Stimulated activated naive CD8-positive, alpha-beta T cell treated with anti-CD3 and anti-CD28 coated beads, Interleukin-15, Interleukin-2, amounts not matched to agents 100 U/mL and 50 U/mL, for 24 hours (primary cell): Measurements from ENCODE around the gene PNKP.
"Not testable (repeated sequence)": the region's sequence is repeated elsewhere in the genome, so short reads cannot be mapped to it uniquely, and the experiment has no call there.

ENCODE experiments used
- ATAC-seq: fragments of 150-1000 bp; cut with Tn5 transposase; one replicate; pipeline ENCODE4 v1.10.0; 2021
- DNase-seq: peaks from one replicate; pipeline ENCODE4 v3.0.0; 2021

Gene PNKP

GRCh38 chr19:49845414-49845813, 22.0 kb downstream of the PNKP start:
- DNase-seq, result no peak
- no peak for ATAC-seq

GRCh38 chr19:49844138-49845095, 23.0 kb downstream of the PNKP start:
- no peak for DNase-seq
- no peak for ATAC-seq

DNA sequence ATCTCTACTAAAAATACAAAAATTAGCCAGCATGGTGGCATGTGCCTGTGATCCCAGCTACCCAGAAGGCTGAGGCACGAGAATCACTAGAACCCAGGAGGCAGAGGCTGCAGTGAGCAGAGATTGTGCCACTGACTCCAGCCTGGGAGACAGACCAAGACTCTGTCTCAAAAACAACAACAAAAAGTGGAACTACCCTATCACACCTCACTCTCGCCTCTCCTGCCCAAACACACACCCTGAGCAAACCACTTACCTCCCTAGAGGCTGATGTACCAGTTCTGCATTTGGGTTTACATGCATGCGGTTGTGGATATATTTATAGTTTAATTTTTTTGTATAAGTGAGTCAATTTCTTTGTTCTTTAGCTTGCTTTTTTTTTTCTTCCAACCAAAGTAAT, 24.1 kb downstream of the PNKP start:
- ATAC-seq (no peak), DNase-seq (no peak)

DNA sequence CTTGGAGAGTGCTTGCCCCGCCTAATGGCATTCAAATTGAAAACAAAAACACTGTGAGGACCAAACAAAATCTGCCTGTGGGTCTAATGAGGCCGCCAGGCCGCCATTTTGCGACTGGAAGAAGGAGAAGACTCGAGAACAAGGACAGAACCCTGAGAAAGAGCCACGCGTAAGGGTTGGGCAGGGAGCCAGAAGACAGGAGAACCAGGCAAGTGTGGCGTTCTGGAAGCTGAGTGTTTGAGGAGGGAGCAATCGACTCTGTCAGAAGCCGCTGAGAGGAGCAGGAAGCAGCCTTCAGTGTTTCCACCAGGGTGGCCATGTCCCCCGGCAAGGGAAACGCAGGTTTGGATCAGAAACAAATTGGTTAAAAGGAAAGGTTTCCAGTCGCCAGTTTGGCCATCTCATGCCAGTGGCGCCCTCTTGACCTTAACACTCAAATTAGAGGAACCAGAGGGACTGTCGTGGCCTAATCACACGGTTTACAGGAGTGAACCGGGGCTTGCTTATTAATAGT, 26.6 kb downstream of the PNKP start:
- no peak for ATAC-seq
- no peak for DNase-seq

DNA sequence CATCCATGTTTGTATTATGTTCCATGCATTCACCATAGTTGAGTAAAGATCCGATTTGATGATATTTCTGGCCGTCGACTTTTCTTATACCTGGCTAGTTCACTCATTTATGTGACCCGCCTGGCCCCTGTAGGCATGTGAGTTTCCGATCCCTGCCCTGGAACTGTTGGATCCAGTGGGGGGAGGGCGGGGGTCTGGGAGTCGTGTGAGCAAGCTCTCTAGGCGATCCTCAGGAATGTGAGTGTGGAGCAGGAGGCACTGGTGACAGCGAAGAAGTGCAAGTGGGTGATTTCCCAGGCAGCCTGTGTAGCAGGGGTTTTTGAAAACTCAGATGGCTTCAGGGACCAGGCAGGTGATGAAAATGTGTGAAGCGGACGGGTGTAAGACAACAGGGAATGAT, 27.1 kb downstream of the PNKP start:
- ATAC-seq (no peak), DNase-seq (no peak)

- ATAC-seq, result no peak
- DNase-seq, result no peak
Measured at GRCh38 chr19:49839713-49840112, 27.7 kb downstream of the PNKP start.

- ATAC-seq (no peak), DNase-seq (no peak)
Measured at GRCh38 chr19:49838885-49839588, 28.3 kb downstream of the PNKP start.

GRCh38 chr19:49837425-49837824, 30.0 kb downstream of the PNKP start:
- ATAC-seq (no peak), DNase-seq (no peak)

DNA sequence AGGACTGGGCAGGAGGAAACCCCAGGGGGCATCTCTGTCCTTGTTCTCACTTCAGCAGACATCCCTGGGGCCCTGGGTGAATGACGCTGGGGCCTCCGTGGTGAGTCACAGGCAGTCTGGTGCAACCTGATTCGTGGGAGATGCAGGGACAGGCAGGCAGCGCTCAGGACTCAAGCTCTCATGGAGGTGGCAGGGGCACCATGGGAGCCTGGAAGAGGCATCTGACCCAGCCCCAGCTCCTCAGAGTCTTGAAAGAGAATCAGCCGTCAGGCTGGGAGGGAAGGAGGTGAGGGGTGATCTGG, 30.4 kb downstream of the PNKP start:
- no peak for ATAC-seq
- DNase-seq, result no peak

GRCh38 chr19:49836176-49837008, 31.0 kb downstream of the PNKP start:
- no peak for DNase-seq
- no peak for ATAC-seq

DNA sequence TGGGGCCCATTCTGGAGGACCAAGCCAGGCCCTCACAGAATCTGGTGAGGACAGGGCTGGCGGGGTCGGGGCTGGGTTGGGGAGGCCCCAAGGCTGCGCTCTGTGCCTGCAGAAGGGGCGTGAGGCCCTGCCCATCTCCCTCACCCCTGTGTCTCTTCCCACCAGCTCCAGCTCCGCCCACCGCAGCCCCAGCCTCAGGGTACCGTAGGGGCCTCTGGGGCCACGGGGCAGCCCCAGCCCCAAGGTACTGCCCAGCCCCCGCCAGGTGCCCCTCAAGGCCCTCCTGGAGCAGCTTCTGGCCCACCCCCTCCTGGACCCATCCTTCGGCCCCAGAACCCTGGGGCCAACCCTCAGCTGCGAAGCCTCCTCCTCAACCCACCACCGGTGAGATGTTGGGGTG, 31.8 kb downstream of the PNKP start:
- no peak for ATAC-seq

DNA sequence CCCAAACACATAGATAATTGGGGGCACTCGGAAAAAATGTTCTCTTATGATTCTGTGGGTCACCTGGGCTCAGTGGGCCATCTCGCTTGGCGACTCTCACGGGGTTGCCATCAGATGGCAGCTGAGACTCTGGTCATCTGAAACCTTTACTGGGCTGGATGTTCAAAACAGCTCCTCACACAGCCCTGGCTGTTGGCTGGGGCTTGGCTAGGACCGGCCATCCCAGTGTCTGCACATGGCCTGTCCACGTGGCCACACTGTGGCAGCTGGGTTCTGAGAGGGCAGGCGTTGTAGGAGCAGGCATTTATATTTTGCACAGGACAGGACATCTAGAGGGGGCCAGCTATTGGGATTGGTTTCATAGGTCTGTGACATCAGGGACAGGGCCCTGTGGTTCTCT, 33.8 kb downstream of the PNKP start:
- ATAC-seq (no peak), DNase-seq (no peak)

More for the DNA sequence above, 31.8 kb downstream of the PNKP start:
- no peak for DNase-seq

DNA sequence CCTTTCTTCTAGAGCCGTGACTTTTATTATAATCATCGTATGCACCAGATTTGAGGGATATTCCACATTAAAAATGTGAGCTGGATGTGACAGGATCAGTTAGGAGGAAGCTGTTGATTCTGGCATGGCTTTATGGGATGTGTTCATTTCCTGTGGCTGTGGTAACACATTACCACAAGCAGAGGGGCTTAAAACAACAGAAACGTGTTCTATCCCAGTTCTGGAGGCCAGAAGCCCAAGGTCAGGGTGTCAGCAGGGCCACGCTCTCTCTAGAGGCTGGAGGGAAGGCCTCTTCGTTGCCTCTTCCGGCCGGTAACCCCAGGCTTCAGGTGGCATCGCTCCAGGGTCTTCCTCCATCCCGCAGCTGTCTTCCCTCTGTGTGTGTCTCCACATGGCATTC, 34.8 kb downstream of the PNKP start:
- ATAC-seq, result no peak
- DNase-seq, result no peak

- DNase-seq, result no peak
- no peak for ATAC-seq
Measured at GRCh38 chr19:49831592-49831991, 35.8 kb downstream of the PNKP start.

- ATAC-seq, result no peak
- DNase-seq, result no peak
Measured at GRCh38 chr19:49830766-49831165, 36.6 kb downstream of the PNKP start.

- DNase-seq, result no peak
- ATAC-seq, result no peak
Measured at GRCh38 chr19:49829721-49830120, 37.7 kb downstream of the PNKP start.

DNA sequence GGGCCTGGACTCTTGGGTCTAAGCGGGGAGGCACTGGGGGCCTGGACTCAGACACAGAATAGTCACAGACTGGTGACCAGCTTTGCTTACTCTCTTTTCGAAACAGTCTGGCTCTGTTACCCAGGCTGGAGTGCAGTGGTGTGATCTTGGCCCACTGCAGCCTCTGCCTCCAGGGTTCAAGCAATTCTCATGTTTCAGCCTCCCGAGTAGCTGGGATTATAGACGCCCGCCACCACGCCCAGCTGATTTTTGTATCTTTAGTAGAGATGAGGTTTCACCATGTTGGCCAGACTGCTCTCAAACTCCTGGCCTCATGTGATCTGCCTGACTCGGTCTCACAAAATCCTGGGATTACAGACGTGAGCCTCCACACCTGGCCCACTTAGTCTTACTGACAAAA, 38.2 kb downstream of the PNKP start:
- ATAC-seq (no peak), DNase-seq (no peak)

GRCh38 chr19:49827034-49827433, 40.3 kb downstream of the PNKP start:
- DNase-seq, result no peak

GRCh38 chr19:49824662-49825061, 42.7 kb downstream of the PNKP start:
- DNase-seq (no peak), ATAC-seq (no peak)

More at GRCh38 chr19:49827034-49827433, 40.3 kb downstream of the PNKP start:
- ATAC-seq, result no peak

GRCh38 chr19:49823472-49823871, 43.9 kb downstream of the PNKP start:
- DNase-seq (no peak), ATAC-seq (no peak)

- DNase-seq, result no peak
- ATAC-seq, result no peak
Measured at GRCh38 chr19:49820125-49820524, 47.3 kb downstream of the PNKP start.

DNA sequence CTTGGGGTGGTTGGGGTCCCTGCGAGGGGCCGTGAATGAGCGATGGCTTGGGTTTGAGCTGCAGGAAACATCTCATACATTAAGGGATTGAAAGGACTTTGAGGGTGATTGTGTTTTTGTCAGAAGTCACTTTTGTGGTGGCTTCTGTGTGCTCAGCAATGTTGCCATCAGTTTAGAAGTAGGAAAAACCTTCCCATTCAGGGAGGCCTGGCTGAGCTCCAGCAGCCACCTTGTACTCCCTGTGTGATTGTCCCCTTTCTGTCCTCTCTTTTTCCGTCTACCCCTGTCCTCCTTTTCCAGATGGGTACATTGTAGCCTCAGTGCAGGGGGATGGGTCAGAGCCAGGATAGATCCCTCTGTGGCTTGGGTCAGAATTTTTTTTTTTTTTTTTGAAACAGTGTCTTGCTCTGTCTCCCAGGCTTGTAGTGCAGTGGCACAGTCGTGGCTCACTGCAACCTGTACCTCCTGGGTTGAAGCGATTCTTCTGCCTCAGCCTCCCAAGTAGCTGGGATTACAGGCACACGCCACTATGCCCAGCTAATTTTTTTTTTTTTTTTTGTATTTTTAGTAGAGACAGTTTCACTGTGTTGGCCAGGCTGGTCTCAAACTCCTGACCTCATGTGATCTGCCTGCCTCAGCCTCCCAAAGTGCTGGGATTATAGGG, 47.8 kb downstream of the PNKP start:
- not testable (repeated sequence) for DNase-seq, ATAC-seq
